DMS 273 treated with DMSO at 0.1 percent for 48 hours (cell line): Measurements from ENCODE around the gene FARP2.

Source experiments
- DNase-seq: peaks from one replicate; lab custom pipeline; 2025; lab: John Stamatoyannopoulos, UW

Gene FARP2

DNA sequence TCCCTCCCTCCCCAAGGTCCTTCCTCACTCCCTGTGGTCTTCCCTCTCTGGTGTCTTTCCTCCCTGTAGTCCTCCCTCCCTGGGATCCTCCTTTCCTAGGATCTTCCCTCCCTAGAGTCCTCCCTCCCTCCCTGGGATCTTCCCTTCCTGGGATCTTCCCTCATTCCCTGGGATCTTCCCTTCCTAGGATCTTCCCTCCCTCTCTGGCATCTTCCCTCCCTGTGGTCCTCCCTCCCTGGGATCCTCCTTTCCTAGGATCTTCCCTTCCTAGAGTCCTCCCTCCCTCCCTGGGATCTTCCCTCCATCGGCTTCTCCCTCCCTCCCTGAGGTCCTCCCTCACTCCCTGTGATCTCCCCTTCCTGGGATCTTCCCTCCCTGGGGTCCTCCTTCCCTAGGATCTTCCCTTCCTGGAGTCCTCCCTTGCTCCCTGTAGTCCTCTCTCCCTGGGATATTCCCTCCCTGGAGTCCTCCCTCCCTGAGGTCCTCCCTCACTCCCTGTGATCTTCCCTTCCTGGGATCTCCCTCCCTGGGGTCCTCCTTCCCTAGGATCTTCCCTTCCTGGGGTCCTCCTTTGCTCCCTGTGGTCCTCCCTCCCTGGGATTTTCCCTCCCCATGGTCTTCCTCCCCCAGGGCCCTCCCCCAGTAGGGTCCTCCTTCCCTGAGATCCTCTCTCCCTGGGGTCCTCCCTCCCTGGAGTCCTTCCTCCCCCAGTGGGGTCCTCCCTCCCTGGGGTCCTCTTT, 129.3 kb downstream of the FARP2 start:
- DNase-seq = no peak

GRCh38 chr2:241489088-241489487, 133.0 kb downstream of the FARP2 start:
- DNase-seq = no peak

- DNase-seq = no peak
Measured at GRCh38 chr2:241489733-241490680, 133.9 kb downstream of the FARP2 start.

DNA sequence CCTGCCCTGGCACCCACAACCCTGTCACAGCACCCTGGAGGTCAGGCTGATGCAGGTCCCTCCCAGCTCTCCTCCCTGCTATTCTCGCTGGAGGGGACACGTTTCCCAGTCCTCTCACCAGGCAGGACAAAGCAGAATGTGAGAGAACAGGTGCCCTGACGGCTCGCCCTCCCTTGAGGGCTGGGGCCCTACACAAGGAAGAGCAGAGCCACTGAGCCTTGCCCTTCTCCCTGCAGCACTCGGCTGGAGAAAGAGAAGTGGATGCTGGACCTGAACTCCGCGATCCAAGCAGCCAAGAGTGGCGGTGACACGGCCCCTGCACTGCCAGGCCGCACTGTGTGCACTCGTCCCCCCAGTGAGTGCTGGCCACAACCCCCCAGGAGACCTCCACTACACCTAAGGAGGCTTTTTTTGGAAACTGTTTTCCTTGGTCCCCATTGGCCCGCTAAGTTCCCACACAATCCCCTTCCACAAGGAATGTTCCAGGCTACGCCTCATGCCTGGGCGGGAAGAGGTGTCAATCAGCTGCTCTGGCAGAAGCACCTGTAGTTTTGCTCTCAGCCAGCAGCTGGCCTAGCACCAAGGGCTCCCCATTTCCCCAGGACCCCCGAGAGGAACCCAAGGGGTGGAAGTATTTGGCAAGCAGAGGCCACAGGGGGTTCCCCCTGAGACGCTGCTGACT, 134.9 kb downstream of the FARP2 start:
- DNase-seq = no peak

- DNase-seq = no peak
Measured at GRCh38 chr2:241491549-241492173, 135.6 kb downstream of the FARP2 start.

DNA sequence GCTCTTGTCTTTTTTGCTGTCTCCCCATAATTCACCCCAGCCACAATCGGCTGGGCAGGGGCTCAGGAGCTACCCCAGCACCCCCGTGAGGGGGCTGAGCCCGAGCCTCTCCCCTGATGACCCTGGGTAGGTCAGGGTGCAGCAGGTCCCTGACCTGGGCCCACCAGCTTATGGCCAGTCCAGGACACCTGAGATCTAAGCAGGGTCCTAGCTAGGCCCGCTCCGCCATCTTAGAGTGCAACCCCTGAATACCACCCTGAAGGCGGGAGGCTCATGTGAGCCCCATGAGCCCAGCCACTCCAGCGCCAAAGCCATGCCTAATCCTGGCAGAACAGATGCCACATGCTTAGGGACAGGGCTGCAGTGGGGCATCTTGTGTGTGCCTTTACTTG, 136.1 kb downstream of the FARP2 start:
- no peak for DNase-seq

GRCh38 chr2:241493092-241493491, 137.0 kb downstream of the FARP2 start:
- DNase-seq = no peak

DNA sequence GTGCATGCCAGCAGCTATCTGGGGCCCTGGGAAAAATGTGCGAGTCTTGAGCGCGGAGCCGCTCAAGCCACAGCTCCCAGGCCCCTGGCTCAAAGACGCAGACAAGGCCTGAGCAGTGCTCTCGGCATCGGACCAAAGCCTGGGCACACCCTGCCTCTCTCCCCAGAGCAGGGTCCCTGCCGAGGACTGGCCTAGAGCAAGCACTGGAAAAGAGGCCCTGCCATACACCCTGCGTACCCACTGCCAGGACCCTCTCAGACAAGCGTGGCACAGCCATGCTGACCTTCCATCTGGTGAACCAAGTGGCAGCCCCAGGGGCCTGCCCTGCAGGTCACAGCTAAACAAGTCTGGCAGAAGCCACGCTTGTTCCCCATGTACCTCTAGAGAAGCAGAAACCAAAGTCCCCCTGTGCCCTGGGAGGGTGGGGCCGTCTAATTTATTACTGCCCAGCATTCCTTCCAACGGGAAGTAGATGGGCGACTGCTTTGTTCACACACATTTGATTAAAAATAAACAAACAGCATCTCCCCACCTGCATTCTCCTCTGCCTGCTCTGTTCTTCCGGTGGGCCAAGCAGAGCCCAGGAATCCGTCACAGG, 138.3 kb downstream of the FARP2 start:
- DNase-seq = no peak

DNA sequence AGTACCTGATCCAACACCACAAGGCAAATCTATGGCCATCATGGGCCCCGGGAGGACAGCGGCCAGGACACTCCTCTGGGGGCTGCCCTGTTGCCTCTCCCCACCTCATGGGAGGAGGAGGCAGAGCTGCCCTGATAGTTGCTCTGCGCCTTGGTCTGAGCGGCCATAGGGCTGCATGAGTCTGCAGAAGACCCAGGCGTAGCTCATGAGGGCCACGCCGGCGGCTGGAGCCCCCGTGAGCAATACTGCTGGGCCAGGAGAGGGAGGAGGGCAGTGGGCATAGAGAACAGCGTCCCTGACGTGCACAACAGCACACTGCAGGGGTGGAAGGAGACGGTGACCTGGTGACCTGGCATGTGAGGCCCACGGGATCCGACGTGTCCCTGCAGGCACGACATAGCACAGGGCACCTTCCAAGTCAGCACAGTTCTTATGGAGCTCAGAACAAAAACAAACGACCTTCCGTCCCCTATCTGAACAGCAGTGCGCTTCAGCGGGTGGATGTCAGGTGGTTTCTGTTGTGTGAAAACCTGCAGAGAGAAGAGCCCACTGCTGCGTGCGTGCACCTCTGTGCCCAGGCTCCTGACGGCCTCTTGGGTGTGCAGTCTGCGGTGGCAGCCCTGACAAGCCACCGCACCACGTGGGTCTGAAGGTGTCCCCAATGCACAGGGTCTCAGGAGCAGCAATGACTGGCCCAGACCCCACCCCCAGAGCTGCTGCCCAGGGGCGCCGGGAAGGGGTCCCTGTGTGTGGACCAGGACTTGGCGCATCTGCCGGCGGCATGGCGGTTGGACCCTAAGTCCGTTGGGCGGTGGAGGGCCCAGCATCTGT, 139.3 kb downstream of the FARP2 start:
- no peak for DNase-seq

- no peak for DNase-seq
Measured at GRCh38 chr2:241496003-241496707, 140.1 kb downstream of the FARP2 start.

GRCh38 chr2:241496904-241497877, 141.1 kb downstream of the FARP2 start:
- DNase-seq = no peak

- DNase-seq = no peak
Measured at GRCh38 chr2:241498115-241499070, 142.3 kb downstream of the FARP2 start.

GRCh38 chr2:241499146-241499965, 143.3 kb downstream of the FARP2 start:
- peak; percentile 32 for DNase-seq

- DNase-seq = no peak
Measured at GRCh38 chr2:241500016-241500415, 143.9 kb downstream of the FARP2 start.

DNA sequence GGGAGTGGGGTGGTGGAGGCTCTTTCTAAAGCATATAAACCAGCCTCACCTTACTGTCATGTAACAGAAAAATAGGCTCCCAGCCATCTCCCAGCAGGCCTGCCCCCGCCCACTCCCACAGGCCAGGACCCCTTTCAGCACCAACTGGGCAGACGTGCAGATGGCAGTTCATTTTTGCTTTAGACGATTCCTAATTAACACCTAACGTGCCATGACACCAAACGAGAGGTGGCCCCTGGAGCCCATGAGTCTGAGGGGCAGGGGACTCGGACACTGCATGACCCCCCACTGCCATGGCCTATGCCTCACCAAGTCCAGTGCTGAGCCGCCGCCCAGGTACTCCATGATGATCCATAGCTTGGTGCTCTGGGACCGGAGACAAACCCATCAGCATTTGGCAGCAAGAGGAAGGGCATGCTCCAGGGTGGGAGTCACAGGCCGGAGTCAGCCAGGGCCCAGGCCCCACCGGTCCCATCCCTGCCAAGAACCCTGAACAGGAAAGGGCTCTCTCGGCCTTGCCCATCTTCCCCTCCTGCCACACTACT, 144.4 kb downstream of the FARP2 start:
- DNase-seq = no peak

DNA sequence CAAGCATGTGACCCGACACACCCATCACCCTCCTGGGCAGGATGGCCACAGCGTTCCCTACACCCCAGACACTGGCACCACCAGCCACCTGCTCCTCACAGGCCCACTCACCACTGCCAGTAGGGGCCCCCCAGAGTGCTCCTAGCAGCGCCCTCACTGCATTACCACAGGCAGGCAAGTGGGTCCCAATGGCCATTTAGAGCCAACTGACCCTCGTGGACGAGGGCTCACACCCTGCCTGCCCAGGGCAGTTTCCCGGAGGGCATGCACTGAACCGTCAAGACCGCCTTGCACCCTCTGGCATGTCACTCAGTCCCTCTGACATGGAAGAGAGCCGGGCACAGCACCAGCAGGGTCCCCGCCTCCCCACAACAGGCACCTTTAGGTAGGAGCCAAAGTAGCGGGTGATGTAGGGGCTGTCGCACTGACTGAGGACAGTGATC, 145.0 kb downstream of the FARP2 start:
- no peak for DNase-seq
